Gastrocnemius medialis (tissue), 4 donors: ENCODE measurements around the gene EPB41L4B. TPM values are rescaled to one million over a fixed set of nuclear protein-coding genes. Genes with fewer than 3 reads are reported as not detected.
A peak's percentile ranks its signal among the peaks of the same experiment; 100 is the strongest.

Experiments used
- ATAC-seq, 2 donors: fragments of 150-250 bp; one replicate each; pipeline ENCODE4 v1.9.1; 2016
- DNase-seq, 2 donors: peaks; one replicate each; pipeline ENCODE4 v3.0.0-alpha.2; 2019
- H3K27ac ChIP-seq, 4 donors: fragments of 200-600 bp; sonication (generic); 1 replicate in 1 of 4; 2 replicates in 3 of 4; pipeline ENCODE4 v1.5.1; 2016 to 2018; ENCODE audit warnings: mild to moderate bottlenecking in 2 of 4, moderate library complexity in 1 of 4
- H3K27me3 ChIP-seq, 3 donors: fragments of 200-600 bp; sonication (generic) in 2 of 3; 1 replicate in 1 of 3; 2 replicates in 2 of 3; pipeline versions ENCODE4 v1.5.1 to v1.6.0; 2016 to 2019; ENCODE audit warnings: mild to moderate bottlenecking in 1 of 3, moderate library complexity in 1 of 3
- H3K36me3 ChIP-seq, 2 donors: fragments of 200-600 bp; sonication (generic) in 1 of 2; one replicate each; pipeline ENCODE4 v1.5.1; 2017 to 2018
- H3K4me1 ChIP-seq, 2 donors: fragments of 200-600 bp; sonication (generic) in 1 of 2; one replicate each; pipeline ENCODE4 v1.5.1; 2016 to 2017; ENCODE audit warnings: mild to moderate bottlenecking in 2 of 2
- H3K4me3 ChIP-seq, 4 donors: fragments of 200-600 bp; sonication (generic) in 3 of 4; 1 replicate in 1 of 4; 2 replicates in 3 of 4; pipeline ENCODE4 v1.5.1; 2016 to 2019; ENCODE audit warnings: mild to moderate bottlenecking in 2 of 4
- H3K9me3 ChIP-seq, 3 donors: fragments of 200-600 bp; sonication (generic) in 2 of 3; 1 replicate in 1 of 3; 2 replicates in 2 of 3; pipeline ENCODE4 v1.5.1; 2016 to 2019
- CTCF ChIP-seq, 5 experiments: fragments of 450-650 bp in 3 of 5; fragments of 200-600 bp in 2 of 5; sonication (generic) in 2 of 5; IDR thresholded peaks in 4 of 5; conservative IDR thresholded peaks in 1 of 5; 1 replicate in 4 of 5; 2 replicates in 1 of 5; pipeline ENCODE4 v1.5.1; 2016 to 2019; ENCODE audit warnings: antibody characterized with exemption in 5 of 5, mild to moderate bottlenecking in 3 of 5, moderate library complexity in 3 of 5
- POLR2A ChIP-seq, 2 donors: fragments of 450-650 bp; IDR thresholded peaks; one replicate each; pipeline ENCODE4 v1.6.1; 2017; ENCODE audit warnings: antibody characterized with exemption in 2 of 2, mild to moderate bottlenecking in 2 of 2, moderate library complexity in 2 of 2
- in situ Hi-C, 4 donors: fragments of 200-750 bp; cut with MboI; loops; one replicate each; pipeline versions ENCODE4 v1.15.0 to v1.8.0; 2017; ENCODE audit warnings: low sequenced_read_pairs in 4 of 4
- intact Hi-C: fragments of 100-400 bp; cut with DNase I; formaldehyde crosslinking; loops from one replicate; pipeline ENCODE4 v1.15.1; 2023; ENCODE audit warnings: low total_unique reads
- total RNA-seq, 4 donors: library from RNA; depleted of rRNA; stranded (reverse); fragments of >200 nt; gene quantifications; one replicate each; pipeline versions ENCODE4 v1.1.0 to v1.2.3, GENCODE V29; 2016

Gene EPB41L4B
- total RNA-seq, 4 donors from 2014 or later: 3.8 to 6.9 (median 6.1) TPM

GRCh38 chr9:109309282-109309681 is 11.6 kb downstream of the EPB41L4B start:
- peaks cover 7 to 13% of the 10 kb centered on the region in 2 donors for H3K4me1 ChIP-seq
- in situ Hi-C loops: no loop called here
- no peaks in the 10 kb centered on the region for H3K9me3 ChIP-seq
- DNase-seq (no peak), ATAC-seq (no peak)
- TF ChIP-seq CTCF (IDR thresholded peaks at IDR 0.05 in 4 of 5, conservative IDR thresholded peaks at IDR 0.05 in 1 of 5) (no peak), POLR2A (IDR thresholded peaks at IDR 0.05) (no peak)
- H3K36me3 ChIP-seq: no peaks in the 10 kb centered on the region
- intact Hi-C loops: no loop called here
- H3K27ac ChIP-seq: peak overlapping the region in 1 of 4 donors; percentile 47
- peaks cover 0 to 3% (median 0%) of the 10 kb centered on the region in 3 donors for H3K27me3 ChIP-seq
- H3K4me3 ChIP-seq: no peak overlapping the region

- Histone ChIP-seq H3K4me3 (no peak overlapping the region), H3K27me3 (peaks cover 0 to 3% (median 0%) of the 10 kb centered on the region in 3 donors), H3K27ac (no peak overlapping the region), H3K4me1 (peaks cover 7 to 14% of the 10 kb centered on the region in 2 donors), H3K36me3 (no peaks in the 10 kb centered on the region), H3K9me3 (no peaks in the 10 kb centered on the region)
- in situ Hi-C loops: no loop called here
- intact Hi-C loops: no loop called here
- ATAC-seq: no peak
- TF ChIP-seq CTCF (IDR thresholded peaks at IDR 0.05 in 4 of 5, conservative IDR thresholded peaks at IDR 0.05 in 1 of 5): no peak
- no peak for TF ChIP-seq POLR2A (IDR thresholded peaks at IDR 0.05)
- DNase-seq: no peak
Measured at GRCh38 chr9:109307380-109308240, 13.2 kb downstream of the EPB41L4B start.

GRCh38 chr9:109305801-109306200 is 15.1 kb downstream of the EPB41L4B start:
- no peak overlapping the region for H3K4me3 ChIP-seq
- in situ Hi-C loops: no loop called here
- DNase-seq (no peak), ATAC-seq (no peak)
- no peak overlapping the region for H3K27ac ChIP-seq
- H3K27me3 ChIP-seq: peaks cover 0 to 1% (median 0%) of the 10 kb centered on the region in 3 donors
- TF ChIP-seq POLR2A (IDR thresholded peaks at IDR 0.05): no peak
- no peak for TF ChIP-seq CTCF (IDR thresholded peaks at IDR 0.05 in 4 of 5, conservative IDR thresholded peaks at IDR 0.05 in 1 of 5)
- intact Hi-C loops: no loop called here
- H3K36me3 ChIP-seq: no peaks in the 10 kb centered on the region
- H3K4me1 ChIP-seq: peaks cover 7 to 13% of the 10 kb centered on the region in 2 donors
- H3K9me3 ChIP-seq: no peaks in the 10 kb centered on the region

- no peaks in the 10 kb centered on the region for H3K36me3 ChIP-seq
- no peaks in the 10 kb centered on the region for H3K27me3 ChIP-seq
- peak in 1 of 2 donors; percentile 44 for ATAC-seq
- no peak overlapping the region for H3K4me3 ChIP-seq
- intact Hi-C loops: no loop called here
- H3K27ac ChIP-seq: no peak overlapping the region
- in situ Hi-C loops: no loop called here
- TF ChIP-seq CTCF (IDR thresholded peaks at IDR 0.05 in 4 of 5, conservative IDR thresholded peaks at IDR 0.05 in 1 of 5) (no peak), POLR2A (IDR thresholded peaks at IDR 0.05) (no peak)
- H3K4me1 ChIP-seq: peaks cover 0 to 3% of the 10 kb centered on the region in 2 donors
- no peaks in the 10 kb centered on the region for H3K9me3 ChIP-seq
- DNase-seq: no peak
Measured at GRCh38 chr9:109304347-109304746, 16.5 kb downstream of the EPB41L4B start.
